Uterus (tissue), 2 donors: ENCODE measurements around the gene CTSC.

ENCODE experiments used
- POLR2A ChIP-seq, 2 donors: fragments of 450-650 bp; IDR thresholded peaks; one replicate each; pipeline ENCODE4 v1.6.1; 2016; ENCODE audit warnings: antibody characterized with exemption in 2 of 2, mild to moderate bottlenecking in 1 of 2, moderate library complexity in 1 of 2
- TF ChIP-seq, protein P1 (sequence below), 4 experiments: fragments of 200-600 bp in 2 of 4; fragments of 450-650 bp in 2 of 4; sonication (generic) in 2 of 4; IDR thresholded peaks; one replicate each; pipeline ENCODE4 v1.5.1; 2016 to 2019; ENCODE audit warnings: antibody characterized with exemption in 4 of 4, mild to moderate bottlenecking in 2 of 4, moderate library complexity in 1 of 4

DNA sequence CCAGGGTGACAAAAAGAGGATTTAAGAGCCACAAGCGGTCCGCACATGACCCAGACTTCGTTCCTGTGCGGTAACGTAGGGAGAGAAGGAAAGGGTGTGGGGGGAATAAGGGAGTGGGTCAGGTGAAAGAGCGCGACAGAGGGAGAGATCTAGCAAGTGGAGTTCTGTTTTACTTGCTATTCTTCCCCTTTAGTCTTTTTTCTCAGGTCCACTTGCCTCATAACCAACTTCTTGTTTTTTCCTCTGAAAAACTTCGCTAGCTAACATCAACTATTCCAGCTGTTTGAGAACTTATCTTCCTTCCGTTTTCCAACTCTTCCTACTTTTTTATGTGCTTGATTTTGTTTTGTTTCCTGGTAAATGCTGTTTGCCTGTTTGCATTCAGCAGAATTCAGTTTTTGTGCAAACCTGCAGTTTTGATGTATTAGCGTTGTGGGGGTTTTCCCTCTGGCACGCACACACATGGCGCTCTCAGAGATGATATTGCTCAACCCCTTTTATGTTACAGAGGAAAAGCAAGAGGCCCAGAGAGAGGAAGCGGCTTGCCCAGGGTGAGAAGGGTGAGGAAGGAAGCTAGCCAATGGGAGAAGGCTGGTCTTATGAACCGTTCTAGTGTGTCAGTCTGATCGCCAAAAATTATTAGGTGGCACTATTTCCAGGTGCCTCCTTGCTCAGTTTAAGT lies 592 bp upstream of the CTSC start:
- TF ChIP-seq POLR2A (IDR thresholded peaks at IDR 0.05), result no peak
- TF ChIP-seq, protein P1, sequence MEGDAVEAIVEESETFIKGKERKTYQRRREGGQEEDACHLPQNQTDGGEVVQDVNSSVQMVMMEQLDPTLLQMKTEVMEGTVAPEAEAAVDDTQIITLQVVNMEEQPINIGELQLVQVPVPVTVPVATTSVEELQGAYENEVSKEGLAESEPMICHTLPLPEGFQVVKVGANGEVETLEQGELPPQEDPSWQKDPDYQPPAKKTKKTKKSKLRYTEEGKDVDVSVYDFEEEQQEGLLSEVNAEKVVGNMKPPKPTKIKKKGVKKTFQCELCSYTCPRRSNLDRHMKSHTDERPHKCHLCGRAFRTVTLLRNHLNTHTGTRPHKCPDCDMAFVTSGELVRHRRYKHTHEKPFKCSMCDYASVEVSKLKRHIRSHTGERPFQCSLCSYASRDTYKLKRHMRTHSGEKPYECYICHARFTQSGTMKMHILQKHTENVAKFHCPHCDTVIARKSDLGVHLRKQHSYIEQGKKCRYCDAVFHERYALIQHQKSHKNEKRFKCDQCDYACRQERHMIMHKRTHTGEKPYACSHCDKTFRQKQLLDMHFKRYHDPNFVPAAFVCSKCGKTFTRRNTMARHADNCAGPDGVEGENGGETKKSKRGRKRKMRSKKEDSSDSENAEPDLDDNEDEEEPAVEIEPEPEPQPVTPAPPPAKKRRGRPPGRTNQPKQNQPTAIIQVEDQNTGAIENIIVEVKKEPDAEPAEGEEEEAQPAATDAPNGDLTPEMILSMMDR (IDR thresholded peaks at IDR 0.05), result no peak
